ENCODE measurements around the gene HYLS1.

- TF ChIP-seq TCF7L2 (IDR thresholded peaks at IDR 0.05; ENCODE audit: low read depth, low read length) (no peak), CREM (IDR thresholded peaks at IDR 0.05; ENCODE audit: low read depth) (no peak), FOXO4 (CRISPR knock-in tag; IDR thresholded peaks at IDR 0.05) (no peak), STAT6 (CRISPR knock-in tag; IDR thresholded peaks at IDR 0.05) (no peak), POLR2A (conservative IDR thresholded peaks at IDR 0.05) (no peak), RFX5 (IDR thresholded peaks at IDR 0.05; ENCODE audit: low read depth, low read length) (no peak), JUNB (CRISPR knock-in tag; conservative IDR thresholded peaks at IDR 0.05) (no peak), POLR2AphosphoS5 (IDR thresholded peaks at IDR 0.05; ENCODE audit: control insufficient read depth, insufficient read depth, low read depth, low read length) (no peak), CEBPB (tag; IDR thresholded peaks at IDR 0.05) (no peak), BHLHE40 (IDR thresholded peaks at IDR 0.05; ENCODE audit: low read length) (no peak)
Observed at GRCh38 chr11:125921042-125921441, 33.6 kb downstream of the HYLS1 start.

Measured in K562 (cell line).